IPS-15b (cell line): Measurements from ENCODE around the gene COBL.
"Not testable (repeated sequence)": the region's sequence is repeated elsewhere in the genome, so short reads cannot be mapped to it uniquely, and the experiment has no call there.

Source experiments
- H3K27me3 ChIP-seq: one replicate; pipeline ENCODE4 v1.6.1; 2013; ENCODE audit warnings: low read length; ENCODE audit not compliant: control insufficient read depth, insufficient read depth
- H3K36me3 ChIP-seq: one replicate; pipeline ENCODE4 v1.6.1; 2013; ENCODE audit warnings: low read length; ENCODE audit not compliant: control insufficient read depth, insufficient read depth
- H3K4me1 ChIP-seq: one replicate; pipeline ENCODE4 v1.6.1; 2013; ENCODE audit warnings: mild to moderate bottlenecking, low read length; ENCODE audit not compliant: control insufficient read depth, insufficient read depth
- H3K4me3 ChIP-seq: one replicate; pipeline ENCODE4 v1.5.1; 2013; ENCODE audit warnings: low read depth, low read length
- H3K9ac ChIP-seq: one replicate; pipeline ENCODE4 v1.6.1; 2013; ENCODE audit warnings: low read depth, mild to moderate bottlenecking, low read length
- H3K9me3 ChIP-seq: one replicate; pipeline ENCODE4 v1.6.1; 2013; ENCODE audit warnings: mild to moderate bottlenecking, low read length; ENCODE audit not compliant: control insufficient read depth, insufficient read depth

COBL gene

GRCh38 chr7:51223505-51223904 lies 93.1 kb downstream of the COBL start:
- no peaks in the 10 kb centered on the region for H3K9me3 ChIP-seq
- no peak overlapping the region for H3K4me3 ChIP-seq
- H3K4me1 ChIP-seq: peaks cover 6% of the 10 kb centered on the region
- H3K36me3 ChIP-seq: no peaks in the 10 kb centered on the region
- no peak overlapping the region for H3K9ac ChIP-seq
- H3K27me3 ChIP-seq: no peaks in the 10 kb centered on the region

GRCh38 chr7:51222916-51223315 lies 93.7 kb downstream of the COBL start:
- Histone ChIP-seq H3K36me3 (no peaks in the 10 kb centered on the region), H3K27me3 (no peaks in the 10 kb centered on the region), H3K9ac (no peak overlapping the region), H3K9me3 (no peaks in the 10 kb centered on the region), H3K4me3 (no peak overlapping the region), H3K4me1 (peaks cover 6% of the 10 kb centered on the region)

GRCh38 chr7:51220226-51220625 lies 96.4 kb downstream of the COBL start:
- Histone ChIP-seq H3K9ac (no peak overlapping the region), H3K4me1 (peaks cover 2% of the 10 kb centered on the region), H3K9me3 (no peaks in the 10 kb centered on the region), H3K27me3 (no peaks in the 10 kb centered on the region), H3K4me3 (no peak overlapping the region), H3K36me3 (no peaks in the 10 kb centered on the region)

- Histone ChIP-seq H3K36me3 (no peaks in the 10 kb centered on the region), H3K9me3 (no peaks in the 10 kb centered on the region), H3K4me3 (no peak overlapping the region), H3K9ac (no peak overlapping the region), H3K27me3 (no peaks in the 10 kb centered on the region), H3K4me1 (no peaks in the 10 kb centered on the region)
These were observed 97.2 kb downstream of the COBL start for GRCh38 chr7:51219261-51219988.

GRCh38 chr7:51217804-51218203 lies 98.8 kb downstream of the COBL start:
- Histone ChIP-seq H3K4me1 (peaks cover 6% of the 10 kb centered on the region), H3K9me3 (no peaks in the 10 kb centered on the region), H3K36me3 (peaks cover 3% of the 10 kb centered on the region), H3K27me3 (no peaks in the 10 kb centered on the region), H3K9ac (no peak overlapping the region), H3K4me3 (no peak overlapping the region)

- Histone ChIP-seq H3K4me1 (peaks cover 7% of the 10 kb centered on the region), H3K4me3 (no peak overlapping the region), H3K9ac (no peak overlapping the region), H3K36me3 (peaks cover 5% of the 10 kb centered on the region), H3K9me3 (no peaks in the 10 kb centered on the region), H3K27me3 (no peaks in the 10 kb centered on the region)
These were observed 102.5 kb downstream of the COBL start for GRCh38 chr7:51214098-51214497.

- Histone ChIP-seq H3K27me3 (no peaks in the 10 kb centered on the region), H3K9me3 (no peaks in the 10 kb centered on the region), H3K9ac (no peak overlapping the region), H3K36me3 (peaks cover 5% of the 10 kb centered on the region), H3K4me3 (no peak overlapping the region), H3K4me1 (peaks cover 7% of the 10 kb centered on the region)
These were observed 103.0 kb downstream of the COBL start for GRCh38 chr7:51213618-51214017.

GRCh38 chr7:51210766-51211165 lies 105.8 kb downstream of the COBL start:
- Histone ChIP-seq H3K27me3 (no peaks in the 10 kb centered on the region), H3K9ac (no peak overlapping the region), H3K4me1 (peaks cover 7% of the 10 kb centered on the region), H3K9me3 (no peaks in the 10 kb centered on the region), H3K36me3 (peaks cover 5% of the 10 kb centered on the region), H3K4me3 (no peak overlapping the region)

GRCh38 chr7:51209426-51209825 lies 107.2 kb downstream of the COBL start:
- Histone ChIP-seq H3K27me3 (no peaks in the 10 kb centered on the region), H3K9ac (no peak overlapping the region), H3K4me1 (peaks cover 7% of the 10 kb centered on the region), H3K36me3 (peaks cover 5% of the 10 kb centered on the region), H3K4me3 (no peak overlapping the region), H3K9me3 (no peaks in the 10 kb centered on the region)

- not testable (repeated sequence) for H3K9me3 ChIP-seq, H3K4me3 ChIP-seq, H3K9ac ChIP-seq, H3K36me3 ChIP-seq, H3K27me3 ChIP-seq, H3K4me1 ChIP-seq
These were observed 108.5 kb downstream of the COBL start for GRCh38 chr7:51208125-51208524.

- Histone ChIP-seq H3K4me1 (no peaks in the 10 kb centered on the region), H3K4me3 (no peak overlapping the region), H3K9ac (no peak overlapping the region), H3K27me3 (no peaks in the 10 kb centered on the region), H3K36me3 (no peaks in the 10 kb centered on the region), H3K9me3 (no peaks in the 10 kb centered on the region)
These were observed 118.0 kb downstream of the COBL start for GRCh38 chr7:51198654-51199053.

GRCh38 chr7:51190969-51191368 lies 125.6 kb downstream of the COBL start:
- Histone ChIP-seq H3K4me1 (no peaks in the 10 kb centered on the region), H3K9ac (no peak overlapping the region), H3K9me3 (no peaks in the 10 kb centered on the region), H3K4me3 (no peak overlapping the region), H3K27me3 (no peaks in the 10 kb centered on the region), H3K36me3 (peaks cover 25% of the 10 kb centered on the region)
